Measurements from ENCODE around the gene NPAS3. TPM values are rescaled to one million over a fixed set of nuclear protein-coding genes. Genes with fewer than 3 reads are reported as not detected.

Gene NPAS3
- total RNA-seq, 1 experiment from 2014 or later = 0.35 TPM

DNA sequence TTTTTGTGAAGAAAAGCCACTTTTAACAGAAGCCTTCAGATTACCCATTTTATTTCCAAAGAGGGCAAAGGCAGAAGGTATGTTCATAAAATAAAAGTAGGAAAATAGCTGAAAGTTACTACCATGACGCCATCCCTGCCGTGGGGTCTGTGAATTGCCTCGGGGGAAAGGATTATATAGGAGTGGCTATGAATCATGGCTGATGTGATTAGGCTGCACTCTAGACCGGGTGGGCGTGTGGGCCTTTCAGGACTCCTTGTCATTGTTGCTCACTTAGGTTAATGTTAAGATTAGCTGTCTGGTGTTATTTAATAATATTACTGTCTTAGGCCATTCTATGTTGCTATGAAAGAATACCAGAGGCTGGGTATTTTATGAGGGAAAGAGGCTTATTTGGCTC, 816.7 kb downstream of the NPAS3 start:
- peaks cover 5% of the 10 kb centered on the region for H3K4me1 Mint-ChIP-seq (ENCODE audit: insufficient read depth, unreplicated experiment)
- ChIA-PET CTCF (interaction anchor here (0.6 kb wide), 1 partner anchor 38 kb away, joined by 4 read pairs; no protein-coding TSS in a partner anchor), POLR2A (interaction anchor here (0.7 kb wide), 1 partner anchor 503 kb away, joined by 3 read pairs; no protein-coding TSS in a partner anchor)
- H3K9me3 Mint-ChIP-seq (ENCODE audit: unreplicated experiment) = no peaks in the 10 kb centered on the region
- no peaks in the 10 kb centered on the region for H3K36me3 Mint-ChIP-seq (ENCODE audit: insufficient read depth, unreplicated experiment)
- no peak for TF ChIP-seq CTCF (IDR thresholded peaks at IDR 0.05; ENCODE audit: unreplicated experiment)
- no peak overlapping the region for H3K27ac Mint-ChIP-seq (ENCODE audit: low read depth, unreplicated experiment)
- DNase-seq (ENCODE audit: unreplicated experiment) = no peak
- no peak overlapping the region for H3K4me3 Mint-ChIP-seq (ENCODE audit: unreplicated experiment)
- H3K27me3 Mint-ChIP-seq (ENCODE audit: insufficient read depth, unreplicated experiment) = no peaks in the 10 kb centered on the region
- intact Hi-C loops (cut with micrococcal nuclease) = no loop called here
- BruUV-seq (replicated peaks) = no TSS peak

DNA sequence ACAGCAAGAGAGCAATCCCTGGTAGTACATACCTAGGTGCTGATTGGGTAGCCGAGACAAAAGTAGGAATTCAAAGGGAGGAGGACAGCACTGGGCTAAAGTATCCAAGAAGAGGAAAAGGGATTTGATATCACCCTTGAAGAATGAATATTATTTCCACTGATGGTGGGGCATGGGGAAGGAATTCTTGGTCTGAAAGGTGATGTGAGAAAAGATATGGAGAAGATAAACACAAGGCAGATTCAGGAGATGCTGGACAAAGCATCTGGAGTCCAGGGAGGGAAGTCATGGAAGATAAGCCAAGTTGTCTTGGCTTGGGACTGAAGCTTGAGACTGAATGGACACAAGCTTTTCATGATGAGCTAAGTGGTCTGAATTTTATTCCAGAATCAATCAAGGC, 818.2 kb downstream of the NPAS3 start:
- ChIA-PET CTCF (interaction anchor here (0.6 to 1.2 kb wide), 3 partner anchors 36 to 544 kb away, joined by 3 to 4 read pairs (median 3); no protein-coding TSS in a partner anchor), POLR2A (interaction anchor here (0.7 kb wide), 1 partner anchor 11 kb away, joined by 3 read pairs; no protein-coding TSS in a partner anchor)
- no peaks in the 10 kb centered on the region for H3K27me3 Mint-ChIP-seq (ENCODE audit: insufficient read depth, unreplicated experiment)
- no peak for DNase-seq (ENCODE audit: unreplicated experiment)
- H3K9me3 Mint-ChIP-seq (ENCODE audit: unreplicated experiment) = no peaks in the 10 kb centered on the region
- BruUV-seq (replicated peaks) = no TSS peak
- H3K4me3 Mint-ChIP-seq (ENCODE audit: unreplicated experiment) = no peak overlapping the region
- peaks cover 5% of the 10 kb centered on the region for H3K4me1 Mint-ChIP-seq (ENCODE audit: insufficient read depth, unreplicated experiment)
- no peak overlapping the region for H3K27ac Mint-ChIP-seq (ENCODE audit: low read depth, unreplicated experiment)
- TF ChIP-seq CTCF (IDR thresholded peaks at IDR 0.05; ENCODE audit: unreplicated experiment) = no peak
- H3K36me3 Mint-ChIP-seq (ENCODE audit: insufficient read depth, unreplicated experiment) = no peaks in the 10 kb centered on the region
- intact Hi-C loops (cut with micrococcal nuclease) = no loop called here

GRCh38 chr14:33758547-33758946, 819.9 kb downstream of the NPAS3 start:
- POLR2A ChIA-PET = no interaction called here
- CTCF ChIA-PET = interaction anchor here (0.7 to 1.0 kb wide), 2 partner anchors 212 to 572 kb away, joined by 3 read pairs; no protein-coding TSS in a partner anchor
- intact Hi-C loops (cut with micrococcal nuclease) = no loop called here
- H3K9me3 Mint-ChIP-seq (ENCODE audit: unreplicated experiment) = no peaks in the 10 kb centered on the region
- peaks cover 11% of the 10 kb centered on the region for H3K4me1 Mint-ChIP-seq (ENCODE audit: insufficient read depth, unreplicated experiment)
- TF ChIP-seq CTCF (IDR thresholded peaks at IDR 0.05; ENCODE audit: unreplicated experiment) = no peak
- no peak for DNase-seq (ENCODE audit: unreplicated experiment)
- no peaks in the 10 kb centered on the region for H3K27me3 Mint-ChIP-seq (ENCODE audit: insufficient read depth, unreplicated experiment)
- BruUV-seq (replicated peaks) = no TSS peak
- no peak overlapping the region for H3K4me3 Mint-ChIP-seq (ENCODE audit: unreplicated experiment)
- H3K27ac Mint-ChIP-seq (ENCODE audit: low read depth, unreplicated experiment) = no peak overlapping the region
- H3K36me3 Mint-ChIP-seq (ENCODE audit: insufficient read depth, unreplicated experiment) = no peaks in the 10 kb centered on the region

DNA sequence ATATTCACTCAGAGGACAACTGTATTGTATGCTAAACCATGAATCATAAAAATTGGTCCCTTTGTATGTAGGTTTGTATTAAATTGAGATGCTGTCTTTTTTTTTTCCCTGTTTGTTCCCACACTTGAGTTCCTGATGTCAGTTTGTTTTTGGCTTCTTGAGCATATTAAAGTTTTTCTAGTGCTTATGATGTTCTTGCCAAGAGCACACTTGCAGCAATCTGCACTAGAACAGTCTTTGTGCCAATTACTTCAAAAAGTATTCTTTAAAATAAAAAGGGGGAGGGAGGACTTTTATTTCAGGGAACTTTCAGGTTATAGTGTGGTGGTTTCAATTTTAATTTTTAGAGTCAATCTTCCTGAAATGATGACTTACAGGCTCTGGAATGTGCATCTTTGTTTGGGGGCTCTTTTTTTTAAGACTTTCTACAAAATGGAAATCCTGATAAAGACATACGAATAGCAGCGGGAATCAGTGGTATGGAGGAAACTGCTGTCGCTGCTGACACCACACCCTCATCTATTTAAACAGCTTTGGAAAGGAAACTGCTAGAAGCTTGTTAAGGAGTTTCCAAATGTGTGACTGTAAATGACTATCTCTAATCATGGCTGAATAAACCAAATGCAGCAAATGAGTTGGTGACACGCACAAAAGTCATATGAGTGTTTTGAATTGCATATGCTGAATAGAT, 823.6 kb downstream of the NPAS3 start:
- ChIA-PET CTCF (interaction anchor here (0.6 to 1.3 kb wide), 3 partner anchors 31 to 538 kb away, joined by 3 read pairs; no protein-coding TSS in a partner anchor), POLR2A (no interaction called here)
- H3K9me3 Mint-ChIP-seq (ENCODE audit: unreplicated experiment) = no peaks in the 10 kb centered on the region
- H3K4me1 Mint-ChIP-seq (ENCODE audit: insufficient read depth, unreplicated experiment) = peaks cover 6% of the 10 kb centered on the region
- TF ChIP-seq CTCF (IDR thresholded peaks at IDR 0.05; ENCODE audit: unreplicated experiment) = no peak
- no peaks in the 10 kb centered on the region for H3K36me3 Mint-ChIP-seq (ENCODE audit: insufficient read depth, unreplicated experiment)
- H3K27me3 Mint-ChIP-seq (ENCODE audit: insufficient read depth, unreplicated experiment) = no peaks in the 10 kb centered on the region
- peak overlapping the region; percentile 44 for H3K27ac Mint-ChIP-seq (ENCODE audit: low read depth, unreplicated experiment)
- intact Hi-C loops (cut with micrococcal nuclease) = no loop called here
- no TSS peak for BruUV-seq (replicated peaks)
- no peak overlapping the region for H3K4me3 Mint-ChIP-seq (ENCODE audit: unreplicated experiment)
- DNase-seq (ENCODE audit: unreplicated experiment) = no peak
